ENCODE data around the gene SLC25A36.
"Not testable (repeated sequence)": the region's sequence is repeated elsewhere in the genome, so short reads cannot be mapped to it uniquely, and the experiment has no call there.

The SLC25A36 gene

GRCh38 chr3:140933109-140933508 is 8.5 kb upstream of the SLC25A36 start:
- FAIRE-seq, result no peak

- FAIRE-seq, result no peak
Observed at GRCh38 chr3:140933552-140933951, 8.1 kb upstream of the SLC25A36 start.

GRCh38 chr3:140939305-140939704 is 2.3 kb upstream of the SLC25A36 start:
- not testable (repeated sequence) for FAIRE-seq

- no peak for FAIRE-seq
Observed at GRCh38 chr3:140941090-140941433, 574 bp upstream of the SLC25A36 start.

- FAIRE-seq, result no peak
Observed at GRCh38 chr3:140942221-140943104, 827 bp downstream of the SLC25A36 start.

- FAIRE-seq, result no peak
Observed at GRCh38 chr3:140943781-140944552, 2.3 kb downstream of the SLC25A36 start.

- no peak for FAIRE-seq
Observed at GRCh38 chr3:140948460-140949249, 7.0 kb downstream of the SLC25A36 start.

- FAIRE-seq, result no peak
Observed at GRCh38 chr3:140950144-140950543, 8.5 kb downstream of the SLC25A36 start.

GRCh38 chr3:140950863-140951262 is 9.2 kb downstream of the SLC25A36 start:
- FAIRE-seq, result no peak

- FAIRE-seq, result not testable (repeated sequence)
Observed at GRCh38 chr3:140951750-140952149, 10.1 kb downstream of the SLC25A36 start.

GRCh38 chr3:140953028-140953960 is 11.7 kb downstream of the SLC25A36 start:
- no peak for FAIRE-seq

- no peak for FAIRE-seq
Observed at GRCh38 chr3:140954576-140954975, 12.9 kb downstream of the SLC25A36 start.

GRCh38 chr3:140955645-140956044 is 14.0 kb downstream of the SLC25A36 start:
- FAIRE-seq, result no peak

- no peak for FAIRE-seq
Observed at GRCh38 chr3:140956058-140956835, 14.6 kb downstream of the SLC25A36 start.

GRCh38 chr3:140972833-140973232 is 31.2 kb downstream of the SLC25A36 start:
- no peak for FAIRE-seq

- FAIRE-seq, result no peak
Observed at GRCh38 chr3:140974900-140975299, 33.3 kb downstream of the SLC25A36 start.

- FAIRE-seq, result no peak
Observed at GRCh38 chr3:140980663-140981062, 39.0 kb downstream of the SLC25A36 start.

- not testable (repeated sequence) for FAIRE-seq
Observed at GRCh38 chr3:140987792-140988191, 46.2 kb downstream of the SLC25A36 start.

GRCh38 chr3:140994316-140994715 is 52.7 kb downstream of the SLC25A36 start:
- no peak for FAIRE-seq

GRCh38 chr3:140994861-140995260 is 53.2 kb downstream of the SLC25A36 start:
- not testable (repeated sequence) for FAIRE-seq

- no peak for FAIRE-seq
Observed at GRCh38 chr3:140995881-140996280, 54.2 kb downstream of the SLC25A36 start.
